GM12878 (cell line): ENCODE measurements around the gene ZNF668.

Experiments used
- CREB1 ChIP-seq: IDR thresholded peaks from 2 replicates; pipeline ENCODE4 v1.6.1; 2012; ENCODE audit warnings: low read depth, mild to moderate bottlenecking, inconsistent platforms
- CTCF ChIP-seq, 3 experiments: IDR thresholded peaks in 2 of 3; conservative IDR thresholded peaks in 1 of 3; 2 replicates each; pipeline ENCODE4 v1.5.1; 2011; ENCODE audit warnings: low read depth in 3 of 3, low read length in 3 of 3, mild to moderate bottlenecking in 3 of 3, control low read depth in 2 of 3, moderate library complexity in 2 of 3, inconsistent platforms in 1 of 3, mixed read lengths in 1 of 3; ENCODE audit not compliant: control insufficient read depth in 2 of 3, insufficient read depth in 1 of 3; ENCODE audit errors: extremely low read depth in 1 of 3
- EP300 ChIP-seq, 2 experiments: fragments of 150-350 bp in 1 of 2; IDR thresholded peaks; 2 replicates each; pipeline ENCODE4 v1.6.1; 2011 to 2012; ENCODE audit warnings: low read depth in 2 of 2, low read length in 2 of 2, borderline replicate concordance in 1 of 2, improper control_type of control experiment in 1 of 2, inconsistent platforms in 1 of 2; ENCODE audit not compliant: control insufficient read depth in 1 of 2
- IKZF1 ChIP-seq: fragments of 450-650 bp; conservative IDR thresholded peaks from 2 replicates; pipeline ENCODE4 v1.6.1; 2017; ENCODE audit warnings: antibody characterized with exemption, mild to moderate bottlenecking
- NR2C2 ChIP-seq: IDR thresholded peaks from 2 replicates; pipeline ENCODE4 v1.6.1; 2011; ENCODE audit warnings: borderline replicate concordance, low read depth; ENCODE audit not compliant: control insufficient read depth, insufficient read length
- POLR2AphosphoS2 ChIP-seq: IDR thresholded peaks from 2 replicates; pipeline ENCODE4 v1.6.1; 2011; ENCODE audit warnings: low read depth, mild to moderate bottlenecking, low read length, improper control_type of control experiment, moderate library complexity
- ZZZ3 ChIP-seq: IDR thresholded peaks from 2 replicates; pipeline ENCODE4 v1.6.1; 2011; ENCODE audit warnings: low read depth; ENCODE audit not compliant: control insufficient read depth, insufficient read length
- TF ChIP-seq, protein P1 (sequence below): IDR thresholded peaks from 2 replicates; pipeline ENCODE4 v1.6.1; 2011; ENCODE audit warnings: borderline replicate concordance, low read depth, mild to moderate bottlenecking, moderate library complexity, mixed read lengths, low read length; ENCODE audit not compliant: insufficient read depth; ENCODE audit errors: extremely low read length
- TF ChIP-seq, protein P2 (sequence below): IDR thresholded peaks from 2 replicates; pipeline ENCODE4 v1.6.1; 2012; ENCODE audit warnings: low read depth, low read length, improper control_type of control experiment

- TF ChIP-seq POLR2AphosphoS2, result no peak
- TF ChIP-seq, protein P1, sequence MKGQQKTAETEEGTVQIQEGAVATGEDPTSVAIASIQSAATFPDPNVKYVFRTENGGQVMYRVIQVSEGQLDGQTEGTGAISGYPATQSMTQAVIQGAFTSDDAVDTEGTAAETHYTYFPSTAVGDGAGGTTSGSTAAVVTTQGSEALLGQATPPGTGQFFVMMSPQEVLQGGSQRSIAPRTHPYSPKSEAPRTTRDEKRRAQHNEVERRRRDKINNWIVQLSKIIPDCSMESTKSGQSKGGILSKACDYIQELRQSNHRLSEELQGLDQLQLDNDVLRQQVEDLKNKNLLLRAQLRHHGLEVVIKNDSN, result no peak
- no peak for TF ChIP-seq CREB1
- TF ChIP-seq, protein P2, sequence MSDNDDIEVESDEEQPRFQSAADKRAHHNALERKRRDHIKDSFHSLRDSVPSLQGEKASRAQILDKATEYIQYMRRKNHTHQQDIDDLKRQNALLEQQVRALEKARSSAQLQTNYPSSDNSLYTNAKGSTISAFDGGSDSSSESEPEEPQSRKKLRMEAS, result no peak
- TF ChIP-seq CTCF (IDR thresholded peaks at IDR 0.05 in 2 of 3, conservative IDR thresholded peaks at IDR 0.05 in 1 of 3; ENCODE audit: control insufficient read depth in 2 of 3, extremely low read depth in 1 of 3, insufficient read depth in 1 of 3, low read depth in 3 of 3, low read length in 3 of 3), result no peak
- no peak for TF ChIP-seq IKZF1
- TF ChIP-seq NR2C2, result no peak
- no peak for TF ChIP-seq ZZZ3
- no peak for TF ChIP-seq EP300 (IDR thresholded peaks at IDR 0.05; ENCODE audit: borderline replicate concordance in 1 of 2, control insufficient read depth in 1 of 2, low read depth in 2 of 2, low read length in 2 of 2)
Measured at GRCh38 chr16:31106509-31107464, 32.7 kb upstream of the ZNF668 start.
